DMS79 (cell line): ENCODE measurements around the gene GYPC.

Source experiments
- DNase-seq: peaks from one replicate; lab custom pipeline; 2025; lab: John Stamatoyannopoulos, UW

Gene GYPC

GRCh38 chr2:126732682-126733245 is 76.8 kb downstream of the GYPC start:
- DNase-seq = no peak

DNA sequence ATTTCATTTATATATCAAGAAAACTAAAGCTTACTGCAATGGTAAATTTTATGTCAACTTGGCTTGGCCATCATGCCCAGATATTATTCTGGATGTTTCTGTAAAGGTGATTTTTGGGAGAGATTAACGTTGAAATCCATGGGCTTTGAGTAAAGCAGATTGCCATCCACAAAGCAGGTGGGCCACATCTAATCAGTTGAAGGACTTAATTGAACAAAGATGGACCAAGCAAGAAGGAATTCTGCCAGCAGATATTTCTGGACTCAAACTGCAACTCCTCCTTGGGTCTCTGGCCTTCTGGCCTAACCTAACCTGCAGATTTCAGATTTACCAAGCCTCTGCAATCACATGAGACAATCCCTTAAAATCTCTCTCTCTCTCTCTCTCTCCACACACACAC is 77.8 kb downstream of the GYPC start:
- DNase-seq = no peak

DNA sequence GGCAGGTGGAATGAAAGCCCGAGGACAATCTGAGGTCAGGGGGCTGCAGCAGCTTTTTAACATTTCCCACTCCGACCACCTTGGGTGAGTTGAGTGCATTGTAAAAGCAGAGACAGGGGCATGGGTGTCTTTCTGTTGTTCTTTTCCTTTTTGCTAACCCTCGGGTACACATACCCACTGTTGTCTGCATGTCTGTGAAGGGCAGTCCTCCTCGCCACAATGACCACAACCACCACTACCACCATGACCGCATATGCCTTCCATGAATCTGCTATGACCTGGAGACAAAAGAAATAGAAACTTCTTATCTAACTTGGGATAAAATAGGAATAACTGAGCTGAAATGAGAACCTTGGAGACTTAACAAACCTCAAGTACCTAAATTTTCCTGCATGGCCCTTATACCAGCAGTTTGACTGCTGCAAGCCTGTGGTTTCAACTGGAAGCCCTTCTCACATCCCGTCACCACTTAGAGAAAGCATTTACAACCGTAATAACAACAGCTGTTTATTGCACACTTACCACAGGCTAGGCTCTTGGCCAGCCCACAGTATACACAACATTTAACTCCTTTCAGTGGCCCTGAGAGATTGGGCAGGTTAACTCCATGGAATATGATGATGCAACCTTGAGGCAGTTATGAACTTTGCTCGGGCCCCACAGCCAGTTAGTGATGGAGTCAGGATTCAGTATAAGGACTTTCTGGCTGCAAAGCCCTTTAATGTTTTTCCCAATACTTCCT is 80.3 kb downstream of the GYPC start:
- DNase-seq = no peak

- no peak for DNase-seq
These were observed 83.2 kb downstream of the GYPC start for GRCh38 chr2:126739141-126739540.

DNA sequence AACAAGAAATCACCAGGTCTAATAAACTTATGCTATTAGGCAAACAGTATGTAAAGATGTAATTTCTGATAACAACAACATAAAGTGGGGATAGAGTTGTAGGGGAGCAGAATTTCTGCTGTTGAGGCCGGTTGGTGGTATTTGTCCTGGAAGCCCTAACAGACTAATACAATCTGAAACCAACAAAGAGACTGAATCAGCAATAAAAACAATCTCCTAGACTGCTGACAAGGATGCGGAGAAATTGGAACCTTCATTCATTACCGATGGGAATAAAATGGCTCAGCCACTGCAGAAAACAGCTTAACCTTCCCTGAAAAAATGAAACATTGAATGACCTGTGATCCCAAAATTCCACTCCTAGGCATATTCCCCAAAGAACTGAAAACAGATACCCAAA is 88.7 kb downstream of the GYPC start:
- no peak for DNase-seq
